ENCODE data around the gene GRIPAP1. TPM values are rescaled to one million over a fixed set of nuclear protein-coding genes. Genes with fewer than 3 reads are reported as not detected.

Gene GRIPAP1
- total RNA-seq, 1 experiment from 2014 or later: 51.0 TPM

DNA sequence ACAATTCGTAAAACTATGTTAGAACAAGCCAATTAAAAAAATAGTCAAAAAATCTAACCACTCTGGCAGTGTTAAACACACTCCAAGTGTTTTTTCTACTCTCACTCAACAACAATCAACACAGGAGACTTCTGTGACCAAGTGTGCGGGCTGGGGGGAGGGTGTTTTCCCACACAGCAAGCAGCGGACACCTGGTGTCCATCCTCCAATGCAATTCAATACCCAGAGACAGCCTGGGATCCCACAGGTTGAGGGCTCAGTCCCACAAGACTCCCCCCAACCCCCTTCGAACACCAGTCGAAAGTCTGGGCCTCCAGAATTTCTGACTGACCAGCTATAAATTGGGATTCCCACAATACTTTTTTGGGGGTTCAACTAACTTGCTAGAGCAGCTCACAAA, 74.9 kb downstream of the GRIPAP1 start:
- Histone ChIP-seq H3K27me3 (ENCODE audit: control insufficient read depth, insufficient read depth, low read length) (no peaks in the 10 kb centered on the region), H3K36me3 (ENCODE audit: control insufficient read depth, insufficient read depth, low read length) (no peaks in the 10 kb centered on the region; the same call in 1 of the 2 replicates), H3K9me3 (ENCODE audit: control insufficient read depth, insufficient read depth, low read depth, low read length) (no peaks in the 10 kb centered on the region), H3K4me1 (ENCODE audit: control insufficient read depth, insufficient read depth, low read length) (no peaks in the 10 kb centered on the region), H3K27ac (ENCODE audit: low read length) (no peak overlapping the region), H3K4me3 (ENCODE audit: low read depth in 2 of 2, low read length in 2 of 2) (no peak overlapping the region)
- in situ Hi-C loops (cut with HindIII; ENCODE audit: low pct_unique_long_range_greater_than_20kb, low sequenced_read_pairs): no loop called here
- intact Hi-C loops (cut with micrococcal nuclease; ENCODE audit: unreplicated experiment): no loop called here
- POLR2A ChIA-PET: no interaction called here
- CTCF ChIA-PET: no interaction called here
- ATAC-seq (no peak), DNase-seq (ENCODE audit: low read depth, low spot score) (no peak)
- TF ChIP-seq POLR2AphosphoS5 (IDR thresholded peaks at IDR 0.05; ENCODE audit: low read depth, low read length) (no peak), SIN3A (IDR thresholded peaks at IDR 0.05; ENCODE audit: borderline replicate concordance, insufficient read depth, low read depth, low read length) (no peak), TCF7L2 (IDR thresholded peaks at IDR 0.05; ENCODE audit: low read depth, low read length) (no peak)
- TF ChIP-seq, protein P1, sequence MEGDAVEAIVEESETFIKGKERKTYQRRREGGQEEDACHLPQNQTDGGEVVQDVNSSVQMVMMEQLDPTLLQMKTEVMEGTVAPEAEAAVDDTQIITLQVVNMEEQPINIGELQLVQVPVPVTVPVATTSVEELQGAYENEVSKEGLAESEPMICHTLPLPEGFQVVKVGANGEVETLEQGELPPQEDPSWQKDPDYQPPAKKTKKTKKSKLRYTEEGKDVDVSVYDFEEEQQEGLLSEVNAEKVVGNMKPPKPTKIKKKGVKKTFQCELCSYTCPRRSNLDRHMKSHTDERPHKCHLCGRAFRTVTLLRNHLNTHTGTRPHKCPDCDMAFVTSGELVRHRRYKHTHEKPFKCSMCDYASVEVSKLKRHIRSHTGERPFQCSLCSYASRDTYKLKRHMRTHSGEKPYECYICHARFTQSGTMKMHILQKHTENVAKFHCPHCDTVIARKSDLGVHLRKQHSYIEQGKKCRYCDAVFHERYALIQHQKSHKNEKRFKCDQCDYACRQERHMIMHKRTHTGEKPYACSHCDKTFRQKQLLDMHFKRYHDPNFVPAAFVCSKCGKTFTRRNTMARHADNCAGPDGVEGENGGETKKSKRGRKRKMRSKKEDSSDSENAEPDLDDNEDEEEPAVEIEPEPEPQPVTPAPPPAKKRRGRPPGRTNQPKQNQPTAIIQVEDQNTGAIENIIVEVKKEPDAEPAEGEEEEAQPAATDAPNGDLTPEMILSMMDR (IDR thresholded peaks at IDR 0.05): no peak
- TF ChIP-seq, protein P2, sequence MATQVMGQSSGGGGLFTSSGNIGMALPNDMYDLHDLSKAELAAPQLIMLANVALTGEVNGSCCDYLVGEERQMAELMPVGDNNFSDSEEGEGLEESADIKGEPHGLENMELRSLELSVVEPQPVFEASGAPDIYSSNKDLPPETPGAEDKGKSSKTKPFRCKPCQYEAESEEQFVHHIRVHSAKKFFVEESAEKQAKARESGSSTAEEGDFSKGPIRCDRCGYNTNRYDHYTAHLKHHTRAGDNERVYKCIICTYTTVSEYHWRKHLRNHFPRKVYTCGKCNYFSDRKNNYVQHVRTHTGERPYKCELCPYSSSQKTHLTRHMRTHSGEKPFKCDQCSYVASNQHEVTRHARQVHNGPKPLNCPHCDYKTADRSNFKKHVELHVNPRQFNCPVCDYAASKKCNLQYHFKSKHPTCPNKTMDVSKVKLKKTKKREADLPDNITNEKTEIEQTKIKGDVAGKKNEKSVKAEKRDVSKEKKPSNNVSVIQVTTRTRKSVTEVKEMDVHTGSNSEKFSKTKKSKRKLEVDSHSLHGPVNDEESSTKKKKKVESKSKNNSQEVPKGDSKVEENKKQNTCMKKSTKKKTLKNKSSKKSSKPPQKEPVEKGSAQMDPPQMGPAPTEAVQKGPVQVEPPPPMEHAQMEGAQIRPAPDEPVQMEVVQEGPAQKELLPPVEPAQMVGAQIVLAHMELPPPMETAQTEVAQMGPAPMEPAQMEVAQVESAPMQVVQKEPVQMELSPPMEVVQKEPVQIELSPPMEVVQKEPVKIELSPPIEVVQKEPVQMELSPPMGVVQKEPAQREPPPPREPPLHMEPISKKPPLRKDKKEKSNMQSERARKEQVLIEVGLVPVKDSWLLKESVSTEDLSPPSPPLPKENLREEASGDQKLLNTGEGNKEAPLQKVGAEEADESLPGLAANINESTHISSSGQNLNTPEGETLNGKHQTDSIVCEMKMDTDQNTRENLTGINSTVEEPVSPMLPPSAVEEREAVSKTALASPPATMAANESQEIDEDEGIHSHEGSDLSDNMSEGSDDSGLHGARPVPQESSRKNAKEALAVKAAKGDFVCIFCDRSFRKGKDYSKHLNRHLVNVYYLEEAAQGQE (IDR thresholded peaks at IDR 0.05; ENCODE audit: insufficient read depth in 1 of 2, low read depth in 2 of 2, low read length in 1 of 2): no peak
- no TSS peak for BruUV-seq (replicated peaks)

DNA sequence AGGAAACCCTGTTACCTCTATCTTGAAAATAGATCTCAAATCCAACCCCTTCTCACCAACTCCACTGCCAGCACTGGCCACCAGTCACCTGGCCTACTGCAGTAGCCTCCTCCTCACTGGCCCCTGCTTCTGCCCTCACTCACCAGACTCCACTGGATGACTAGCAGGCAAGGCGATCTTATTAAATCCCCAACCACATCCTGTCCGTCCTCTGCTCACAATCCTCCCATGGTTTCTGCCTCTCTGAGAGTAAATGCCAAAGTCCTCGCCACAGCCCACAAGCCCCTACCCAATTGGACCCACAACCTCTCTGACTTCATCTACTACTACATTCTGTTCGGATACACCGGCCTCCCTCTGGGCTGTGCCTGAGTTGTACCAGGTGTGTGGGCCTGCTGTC, 77.8 kb downstream of the GRIPAP1 start:
- in situ Hi-C loops (cut with HindIII; ENCODE audit: low pct_unique_long_range_greater_than_20kb, low sequenced_read_pairs) (no loop called here), intact Hi-C loops (cut with micrococcal nuclease; ENCODE audit: unreplicated experiment) (no loop called here)
- no TSS peak for BruUV-seq (replicated peaks)
- ChIA-PET CTCF (no interaction called here), POLR2A (interaction anchor here (0.6 kb wide), 1 partner anchor 21 kb away, joined by 20 read pairs; no protein-coding TSS in a partner anchor)
- H3K9me3 ChIP-seq (ENCODE audit: control insufficient read depth, insufficient read depth, low read depth, low read length): no peaks in the 10 kb centered on the region
- H3K36me3 ChIP-seq (ENCODE audit: control insufficient read depth, insufficient read depth, low read length): no peaks in the 10 kb centered on the region; the same call in 1 of the 2 replicates
- no peaks in the 10 kb centered on the region for H3K27me3 ChIP-seq (ENCODE audit: control insufficient read depth, insufficient read depth, low read length)
- DNase-seq (ENCODE audit: low read depth, low spot score) (no peak), ATAC-seq (no peak)
- peaks cover 8% of the 10 kb centered on the region; the same call in 1 of the 2 replicates for H3K4me1 ChIP-seq (ENCODE audit: control insufficient read depth, insufficient read depth, low read length)
- no peak overlapping the region for H3K27ac ChIP-seq (ENCODE audit: low read length)
- H3K4me3 ChIP-seq (ENCODE audit: low read depth in 2 of 2, low read length in 2 of 2): no peak overlapping the region
- TF ChIP-seq, protein P1 (IDR thresholded peaks at IDR 0.05): no peak
- no peak for TF ChIP-seq POLR2AphosphoS5 (IDR thresholded peaks at IDR 0.05; ENCODE audit: low read depth, low read length)
- no peak for TF ChIP-seq SIN3A (IDR thresholded peaks at IDR 0.05; ENCODE audit: borderline replicate concordance, insufficient read depth, low read depth, low read length)
- TF ChIP-seq, protein P2 (IDR thresholded peaks at IDR 0.05; ENCODE audit: insufficient read depth in 1 of 2, low read depth in 2 of 2, low read length in 1 of 2): no peak
